Measurements from ENCODE around the gene INPP5J.

DNA sequence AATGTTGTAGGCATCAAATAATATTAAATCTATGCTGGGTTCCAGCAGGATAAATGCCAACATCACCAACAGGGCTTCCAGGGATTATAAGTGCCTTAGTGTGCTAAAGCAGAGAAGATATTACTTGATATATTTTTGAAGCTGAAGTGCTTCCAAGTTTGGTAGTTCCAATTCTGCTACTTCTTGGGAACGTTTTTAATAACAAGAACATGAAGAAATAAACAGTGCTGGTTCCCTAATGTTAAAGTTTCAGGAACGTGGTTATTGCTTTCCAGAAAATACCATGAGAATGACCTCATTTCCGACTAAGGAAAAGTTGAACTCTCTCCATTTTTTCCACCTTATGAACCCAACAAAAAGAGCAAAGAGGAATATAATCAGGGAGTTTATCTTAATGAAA lies 32.7 kb downstream of the INPP5J start:
- TF ChIP-seq, protein P1, sequence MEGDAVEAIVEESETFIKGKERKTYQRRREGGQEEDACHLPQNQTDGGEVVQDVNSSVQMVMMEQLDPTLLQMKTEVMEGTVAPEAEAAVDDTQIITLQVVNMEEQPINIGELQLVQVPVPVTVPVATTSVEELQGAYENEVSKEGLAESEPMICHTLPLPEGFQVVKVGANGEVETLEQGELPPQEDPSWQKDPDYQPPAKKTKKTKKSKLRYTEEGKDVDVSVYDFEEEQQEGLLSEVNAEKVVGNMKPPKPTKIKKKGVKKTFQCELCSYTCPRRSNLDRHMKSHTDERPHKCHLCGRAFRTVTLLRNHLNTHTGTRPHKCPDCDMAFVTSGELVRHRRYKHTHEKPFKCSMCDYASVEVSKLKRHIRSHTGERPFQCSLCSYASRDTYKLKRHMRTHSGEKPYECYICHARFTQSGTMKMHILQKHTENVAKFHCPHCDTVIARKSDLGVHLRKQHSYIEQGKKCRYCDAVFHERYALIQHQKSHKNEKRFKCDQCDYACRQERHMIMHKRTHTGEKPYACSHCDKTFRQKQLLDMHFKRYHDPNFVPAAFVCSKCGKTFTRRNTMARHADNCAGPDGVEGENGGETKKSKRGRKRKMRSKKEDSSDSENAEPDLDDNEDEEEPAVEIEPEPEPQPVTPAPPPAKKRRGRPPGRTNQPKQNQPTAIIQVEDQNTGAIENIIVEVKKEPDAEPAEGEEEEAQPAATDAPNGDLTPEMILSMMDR (IDR thresholded peaks at IDR 0.05): no peak
- no peak for TF ChIP-seq POLR2A (IDR thresholded peaks at IDR 0.05)

Data from esophagus squamous epithelium (tissue), 4 donors.